KBM-7 (cell line): ENCODE measurements around the gene TRIM3.

Source experiments
- DNase-seq: peaks from one replicate; pipeline ENCODE4 v3.0.0-alpha.2; 2015
- in situ Hi-C: fragments of 300-500 bp; cut with MboI; formaldehyde crosslinking; loops from 2 replicates; pipeline ENCODE4 v1.14.3; 2020; ENCODE audit warnings: low sequenced_read_pairs, low pct_unique_long_range_greater_than_20kb, mixed read lengths

The TRIM3 gene

GRCh38 chr11:6443269-6444003 lies 30.3 kb downstream of the TRIM3 start:
- in situ Hi-C loops = no loop called here
- DNase-seq = peak; percentile 72

DNA sequence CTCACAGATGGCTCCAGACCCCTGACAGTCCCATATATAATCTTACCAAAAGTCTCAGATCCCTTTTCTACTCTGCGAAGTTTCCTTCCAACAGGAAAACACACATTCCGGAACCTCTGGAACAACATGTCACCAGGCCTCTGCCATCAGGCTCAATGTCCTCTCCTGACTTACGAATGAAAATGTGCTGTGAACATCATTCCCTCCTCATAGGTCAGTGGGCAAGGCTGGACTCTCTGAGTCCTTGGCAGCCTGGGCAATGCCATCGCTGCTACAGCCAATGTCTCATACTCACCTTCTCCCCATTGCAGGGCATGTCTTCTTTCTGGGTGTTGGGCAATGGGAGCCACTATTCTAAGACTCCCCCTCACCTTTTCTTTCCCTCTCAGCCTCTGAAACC lies 31.3 kb downstream of the TRIM3 start:
- in situ Hi-C loops = no loop called here
- no peak for DNase-seq

- no peak for DNase-seq
- in situ Hi-C loops = no loop called here
Observed at GRCh38 chr11:6440906-6441358, 32.8 kb downstream of the TRIM3 start, which contains the start of gene HPX. Gene HPX (minus strand): TSS chr11:6440987. CDS start chr11:6440963, 24 bp downstream.

- in situ Hi-C loops = no loop called here
- peak; percentile 88 for DNase-seq
Observed at GRCh38 chr11:6438979-6439571, 34.7 kb downstream of the TRIM3 start.

GRCh38 chr11:6437993-6438392 lies 35.7 kb downstream of the TRIM3 start:
- in situ Hi-C loops = no loop called here
- DNase-seq = peak; percentile 58

DNA sequence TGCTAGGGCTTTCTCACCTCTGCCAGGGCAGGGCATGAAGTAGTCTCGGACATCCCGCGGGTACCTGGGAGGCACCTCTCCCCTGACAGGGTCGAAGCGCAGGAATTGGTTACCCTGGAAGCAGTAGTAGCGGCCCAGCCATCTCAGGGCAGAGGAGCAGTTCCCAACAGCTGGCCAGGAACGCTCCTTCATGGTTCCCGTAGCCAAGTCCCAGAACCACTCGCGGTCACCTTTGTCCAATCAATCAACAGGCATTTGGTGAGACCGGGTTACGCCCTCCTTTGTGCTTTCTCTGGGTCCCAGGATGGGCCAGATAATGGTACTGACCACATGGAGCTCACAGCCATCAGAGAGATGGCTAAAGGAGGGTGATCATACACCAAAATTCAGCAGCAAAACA lies 36.3 kb downstream of the TRIM3 start:
- in situ Hi-C loops = no loop called here

DNA sequence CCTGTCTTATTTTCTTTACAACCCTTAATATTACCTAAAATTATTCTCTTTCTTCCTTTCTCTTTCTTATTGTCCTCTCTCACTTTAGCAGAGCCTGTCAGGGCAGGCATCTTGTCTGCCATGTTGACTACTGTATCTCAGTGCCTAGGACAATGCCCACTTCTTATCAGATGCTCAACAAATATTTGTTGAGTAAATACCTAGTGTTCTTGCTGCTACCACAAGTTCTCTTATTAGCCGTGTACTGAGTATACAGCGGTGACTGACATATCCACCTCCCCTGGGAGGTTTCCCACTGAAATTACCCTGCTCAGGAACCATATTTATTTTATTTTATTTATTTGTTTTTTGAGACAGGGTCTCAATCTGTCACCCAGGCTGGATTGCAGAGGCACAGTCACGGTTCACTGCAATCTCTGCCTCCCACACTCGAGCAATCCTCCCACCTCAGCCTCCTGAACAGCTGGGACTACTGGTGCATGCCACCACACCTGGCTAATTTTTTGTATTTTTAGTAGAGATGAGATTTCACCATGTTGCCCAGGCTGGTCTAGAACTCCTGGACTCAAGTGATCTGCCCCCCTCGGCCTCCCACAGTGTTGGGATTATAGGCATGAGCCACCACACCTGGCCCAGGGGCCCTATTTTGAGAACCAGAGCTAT lies 39.6 kb downstream of the TRIM3 start:
- in situ Hi-C loops = no loop called here
- DNase-seq = no peak

More for the DNA sequence above, 36.3 kb downstream of the TRIM3 start:
- DNase-seq = no peak

GRCh38 chr11:6431861-6432260 lies 41.9 kb downstream of the TRIM3 start:
- no peak for DNase-seq
- in situ Hi-C loops = no loop called here

DNA sequence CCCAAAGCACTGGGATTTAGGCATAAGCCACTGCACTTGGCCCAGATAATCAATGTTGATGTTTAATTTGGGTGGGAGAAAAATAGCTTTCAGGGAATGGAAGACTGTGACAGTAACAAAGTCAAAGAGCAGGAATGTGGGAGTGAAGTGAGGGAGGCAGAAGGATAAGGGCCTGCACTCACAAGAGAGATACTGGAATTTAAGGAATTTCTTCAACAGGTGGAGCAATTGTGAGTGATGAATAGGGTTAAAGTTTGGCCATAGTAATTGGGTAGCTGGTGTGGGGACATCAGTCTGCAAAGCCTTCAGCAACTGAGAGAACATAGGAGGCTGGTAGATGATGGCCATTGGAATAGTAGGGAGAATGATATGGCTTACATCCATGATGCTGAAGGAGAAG lies 46.2 kb downstream of the TRIM3 start:
- no peak for DNase-seq
- in situ Hi-C loops = no loop called here

- DNase-seq = no peak
- in situ Hi-C loops = no loop called here
Observed at GRCh38 chr11:6420677-6421076, 53.1 kb downstream of the TRIM3 start.

DNA sequence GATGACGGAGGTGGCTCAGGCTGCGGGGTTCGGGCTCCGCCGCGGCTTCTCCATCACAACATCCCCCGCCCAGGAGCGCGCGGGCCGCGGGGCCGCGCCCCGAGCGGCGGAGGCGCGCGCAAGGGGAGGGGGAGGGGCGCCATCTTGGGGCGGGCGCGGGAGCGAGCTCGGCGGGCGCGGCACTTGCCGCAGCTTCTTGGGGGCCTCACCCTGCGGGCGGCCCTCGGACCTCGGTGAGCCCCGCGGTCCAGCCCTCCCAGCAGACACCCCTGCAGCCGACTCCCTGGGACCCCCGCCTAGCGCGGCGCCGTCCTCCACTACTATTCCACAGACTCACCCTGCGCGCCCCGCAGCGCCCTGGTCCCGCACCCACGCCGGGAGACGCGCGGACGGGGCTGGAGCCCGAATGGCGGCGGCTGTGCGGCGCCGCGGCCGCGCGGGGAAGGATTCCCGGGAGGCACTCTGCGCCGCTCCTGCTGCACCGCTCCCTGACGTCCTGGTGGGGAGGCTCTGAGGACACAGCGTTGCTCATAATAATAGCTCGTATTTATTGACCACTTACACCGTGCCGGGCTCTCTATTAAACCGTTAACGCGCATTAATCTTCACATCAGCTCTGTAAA lies 54.6 kb downstream of the TRIM3 start, which contains the start of gene APBB1:
APBB1 (minus strand) TSS at position 86 of the 623 bp plus-strand sequence. CDS start 7,747 bp downstream, outside the sequence.
- DNase-seq = peak; percentile 60
- in situ Hi-C loops = no loop called here

DNA sequence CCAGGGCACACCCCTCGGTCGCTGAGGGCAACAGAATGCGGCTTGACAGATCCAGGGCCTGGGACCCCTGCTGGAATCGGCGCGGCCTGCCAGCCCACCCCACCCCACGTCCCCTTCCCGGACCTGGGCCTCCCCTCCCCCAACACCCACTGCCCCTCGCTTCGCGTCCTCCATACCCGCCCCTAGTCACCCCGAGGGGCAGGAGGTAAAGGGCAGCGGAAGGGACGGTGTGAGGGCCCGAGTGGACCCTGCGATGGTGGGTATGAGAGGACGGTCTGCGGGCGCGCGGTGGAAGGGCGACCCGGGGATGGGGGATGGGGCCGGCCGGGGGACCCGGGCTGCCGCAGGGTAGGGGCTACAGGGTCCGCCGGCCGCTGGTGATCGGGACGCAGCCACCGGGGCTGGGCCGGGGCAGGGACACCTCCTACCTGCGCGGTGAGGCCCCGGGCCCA lies 55.2 kb downstream of the TRIM3 start:
- DNase-seq = no peak
- in situ Hi-C loops = no loop called here

GRCh38 chr11:6417907-6418556 lies 55.7 kb downstream of the TRIM3 start:
- in situ Hi-C loops = no loop called here
- DNase-seq = no peak

DNA sequence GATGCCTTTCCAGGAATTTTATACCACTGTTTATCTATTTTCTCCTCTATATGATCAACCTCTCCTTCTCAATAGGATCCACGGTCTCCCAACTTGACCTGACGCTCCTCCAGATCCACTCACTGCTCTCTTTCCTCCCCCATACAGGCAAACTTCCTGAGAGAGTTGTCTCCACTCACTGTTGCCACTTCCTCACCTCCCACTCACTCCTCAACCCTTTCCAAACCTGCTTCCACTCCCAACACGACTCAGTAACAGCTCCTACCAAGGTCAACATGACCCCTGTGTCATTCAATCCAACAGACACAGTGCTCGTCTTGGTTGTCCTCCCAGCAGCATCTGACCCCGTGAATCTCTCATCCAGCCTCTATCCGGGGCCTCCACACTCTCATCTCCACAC lies 57.9 kb downstream of the TRIM3 start:
- in situ Hi-C loops = no loop called here

GRCh38 chr11:6414874-6415328 lies 58.8 kb downstream of the TRIM3 start:
- no peak for DNase-seq
- in situ Hi-C loops = no loop called here

More for the DNA sequence above, 57.9 kb downstream of the TRIM3 start:
- DNase-seq = no peak

DNA sequence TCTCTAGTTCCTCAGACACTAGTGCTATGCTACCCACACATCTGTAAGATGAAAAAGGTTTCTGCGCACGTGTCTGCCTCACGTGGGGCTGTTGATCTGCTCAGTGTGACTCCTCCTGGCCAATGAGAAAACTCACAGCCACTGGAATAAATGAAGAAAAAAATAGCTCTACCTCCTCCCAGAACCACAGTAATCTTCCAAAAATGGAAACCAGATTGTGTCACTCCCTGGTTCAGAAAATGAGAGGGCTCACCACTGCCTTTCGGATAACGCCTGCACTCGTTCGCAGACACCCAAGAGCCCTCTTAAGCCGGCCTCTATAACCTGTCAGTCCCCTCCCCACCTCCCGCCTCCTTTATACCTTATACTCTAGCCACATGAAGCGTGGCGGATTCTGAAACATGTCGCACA lies 59.9 kb downstream of the TRIM3 start:
- no peak for DNase-seq
- in situ Hi-C loops = no loop called here

GRCh38 chr11:6411594-6412031 lies 62.1 kb downstream of the TRIM3 start:
- DNase-seq = no peak
- in situ Hi-C loops = no loop called here

DNA sequence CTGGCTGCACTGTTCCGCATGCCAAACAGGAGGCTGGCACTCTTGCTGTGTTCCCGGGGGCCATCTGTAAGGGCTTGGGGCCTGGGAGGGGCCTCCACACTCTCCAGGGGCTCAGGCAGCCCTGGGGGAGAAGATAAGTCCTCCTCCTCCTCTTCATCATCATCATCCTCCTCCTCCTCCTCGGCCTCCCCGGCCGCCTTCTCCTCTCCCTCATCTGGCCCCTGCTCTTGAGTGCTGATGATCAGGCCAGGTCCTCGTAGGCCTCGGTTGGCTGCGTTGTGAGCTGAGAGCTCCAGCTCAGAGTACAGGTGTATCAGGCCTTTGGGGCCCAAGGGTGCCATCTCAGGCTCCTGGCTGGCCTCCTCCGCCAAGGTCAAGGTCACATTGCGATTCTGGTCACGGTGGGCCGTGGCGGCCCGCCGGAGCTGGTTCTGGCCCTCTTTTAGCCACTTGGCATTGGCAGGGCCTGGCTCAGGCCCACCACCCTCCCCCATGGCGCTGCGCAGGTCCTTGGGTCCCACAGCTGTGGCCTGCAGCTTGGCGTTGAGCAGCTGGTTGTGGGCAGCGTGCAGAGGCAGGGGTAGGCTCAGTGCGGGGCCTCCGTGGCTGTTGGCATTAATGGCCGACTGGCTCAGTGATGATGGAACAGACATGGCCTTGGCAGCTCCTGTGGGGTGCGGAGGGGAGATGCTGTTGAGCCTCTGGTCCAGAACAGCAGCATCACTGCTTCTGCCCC lies 62.9 kb downstream of the TRIM3 start:
- in situ Hi-C loops = no loop called here
- DNase-seq = no peak
